Activated naive CD4-positive, alpha-beta T cell treated with anti-CD3 and anti-CD28 coated beads, Interleukin-2, amount 50 U/mL, for 72 hours (primary cell): Measurements from ENCODE around the gene ARMH3. TPM values are rescaled to one million over a fixed set of nuclear protein-coding genes. Genes with fewer than 3 reads are reported as not detected.

Source experiments
- ATAC-seq, 2 donors: fragments of 150-1000 bp; cut with Tn5 transposase; 2 replicates each; pipeline ENCODE4 v1.10.0; 2021; ENCODE audit warnings: mild to moderate bottlenecking in 2 of 2, moderate library complexity in 2 of 2
- DNase-seq, 2 donors: peaks; one replicate each; pipeline ENCODE4 v3.0.0; 2021 to 2022; ENCODE audit warnings: low spot score in 2 of 2
- H3K27ac Mint-ChIP-seq, 2 donors: one replicate each; pipeline ENCODE4 v1.8.0; 2022; ENCODE audit warnings: mild to moderate bottlenecking in 2 of 2, mixed read lengths in 2 of 2
- H3K36me3 Mint-ChIP-seq, 2 donors: one replicate each; pipeline ENCODE4 v1.8.0; 2022; ENCODE audit warnings: mixed read lengths in 2 of 2
- H3K9me3 Mint-ChIP-seq, 2 donors: one replicate each; pipeline ENCODE4 v1.8.0; 2022; ENCODE audit warnings: mixed read lengths in 2 of 2
- total RNA-seq, 2 donors: library from RNA; stranded (reverse); gene quantifications; one replicate each; pipeline ENCODE4 v1.2.3, GENCODE V29; 2022

Gene ARMH3
- total RNA-seq, 2 donors from 2014 or later = 20.3 to 24.8 TPM

GRCh38 chr10:101967713-101968112, 88.3 kb downstream of the ARMH3 start:
- DNase-seq = no peak
- ATAC-seq = no peak
- Mint-ChIP-seq H3K27ac (no peak overlapping the region), H3K9me3 (no peaks in the 10 kb centered on the region), H3K36me3 (peaks cover 0 to 12% of the 10 kb centered on the region in 2 donors)

GRCh38 chr10:101967119-101967518, 88.9 kb downstream of the ARMH3 start:
- Mint-ChIP-seq H3K9me3 (no peaks in the 10 kb centered on the region), H3K27ac (peak overlapping the region in 1 of 2 donors; percentile 32), H3K36me3 (peaks cover 0 to 12% of the 10 kb centered on the region in 2 donors)
- DNase-seq = no peak
- ATAC-seq = no peak

- H3K9me3 Mint-ChIP-seq = no peaks in the 10 kb centered on the region
- no peak overlapping the region for H3K27ac Mint-ChIP-seq
- DNase-seq (no peak), ATAC-seq (no peak)
- peaks cover 0 to 5% of the 10 kb centered on the region in 2 donors for H3K36me3 Mint-ChIP-seq
These were observed 90.8 kb downstream of the ARMH3 start for GRCh38 chr10:101965075-101965765.

GRCh38 chr10:101961591-101962498, 94.1 kb downstream of the ARMH3 start:
- H3K36me3 Mint-ChIP-seq = peaks cover 0 to 4% of the 10 kb centered on the region in 2 donors
- no peaks in the 10 kb centered on the region for H3K9me3 Mint-ChIP-seq
- no peak overlapping the region for H3K27ac Mint-ChIP-seq
- ATAC-seq (no peak), DNase-seq (no peak)

GRCh38 chr10:101960879-101961395, 95.0 kb downstream of the ARMH3 start:
- H3K9me3 Mint-ChIP-seq = no peaks in the 10 kb centered on the region

GRCh38 chr10:101959346-101959916, 96.5 kb downstream of the ARMH3 start:
- peak overlapping the region; percentile 34 to 38 for H3K27ac Mint-ChIP-seq
- DNase-seq = no peak
- H3K9me3 Mint-ChIP-seq = no peaks in the 10 kb centered on the region
- peaks cover 9% of the 10 kb centered on the region in 2 donors for H3K36me3 Mint-ChIP-seq
- ATAC-seq = no peak

More at GRCh38 chr10:101960879-101961395, 95.0 kb downstream of the ARMH3 start:
- Mint-ChIP-seq H3K27ac (no peak overlapping the region), H3K36me3 (peaks cover 0 to 5% of the 10 kb centered on the region in 2 donors)
- ATAC-seq (no peak), DNase-seq (no peak)

GRCh38 chr10:101958691-101959090, 97.3 kb downstream of the ARMH3 start:
- Mint-ChIP-seq H3K27ac (peak overlapping the region in 1 of 2 donors; percentile 38), H3K36me3 (peaks cover 9 to 16% of the 10 kb centered on the region in 2 donors), H3K9me3 (no peaks in the 10 kb centered on the region)
- no peak for ATAC-seq
- DNase-seq = no peak

GRCh38 chr10:101956898-101957297, 99.1 kb downstream of the ARMH3 start:
- Mint-ChIP-seq H3K36me3 (peaks cover 15 to 33% of the 10 kb centered on the region in 2 donors), H3K9me3 (no peaks in the 10 kb centered on the region), H3K27ac (no peak overlapping the region)
- ATAC-seq (no peak), DNase-seq (no peak)

GRCh38 chr10:101956117-101956516, 99.9 kb downstream of the ARMH3 start:
- Mint-ChIP-seq H3K36me3 (peaks cover 15 to 39% of the 10 kb centered on the region in 2 donors), H3K9me3 (no peaks in the 10 kb centered on the region), H3K27ac (no peak overlapping the region)
- ATAC-seq (no peak), DNase-seq (no peak)

- no peak overlapping the region for H3K27ac Mint-ChIP-seq
- ATAC-seq = no peak
- peaks cover 3 to 9% of the 10 kb centered on the region in 2 donors for H3K9me3 Mint-ChIP-seq
- H3K36me3 Mint-ChIP-seq = peaks cover 25 to 59% of the 10 kb centered on the region in 2 donors
- no peak for DNase-seq
These were observed 103.8 kb downstream of the ARMH3 start for GRCh38 chr10:101952191-101952590.

- DNase-seq = no peak
- no peak overlapping the region for H3K27ac Mint-ChIP-seq
- H3K36me3 Mint-ChIP-seq = peaks cover 28 to 70% of the 10 kb centered on the region in 2 donors
- no peak for ATAC-seq
- H3K9me3 Mint-ChIP-seq = peaks cover 3 to 16% of the 10 kb centered on the region in 2 donors
These were observed 105.8 kb downstream of the ARMH3 start for GRCh38 chr10:101950213-101950612.

- peaks cover 0 to 5% of the 10 kb centered on the region in 2 donors for H3K9me3 Mint-ChIP-seq
- H3K27ac Mint-ChIP-seq = no peak overlapping the region
- DNase-seq (no peak), ATAC-seq (no peak)
- peaks cover 8 to 15% of the 10 kb centered on the region in 2 donors for H3K36me3 Mint-ChIP-seq
These were observed 114.1 kb downstream of the ARMH3 start for GRCh38 chr10:101941871-101942270.

- Mint-ChIP-seq H3K36me3 (peaks cover 0 to 10% of the 10 kb centered on the region in 2 donors), H3K27ac (no peak overlapping the region), H3K9me3 (no peaks in the 10 kb centered on the region)
- ATAC-seq (no peak), DNase-seq (no peak)
These were observed 115.1 kb downstream of the ARMH3 start for GRCh38 chr10:101940916-101941315.

- H3K27ac Mint-ChIP-seq = no peak overlapping the region
- ATAC-seq (no peak), DNase-seq (no peak)
- H3K9me3 Mint-ChIP-seq = no peaks in the 10 kb centered on the region
- peaks cover 0 to 10% of the 10 kb centered on the region in 2 donors for H3K36me3 Mint-ChIP-seq
These were observed 116.2 kb downstream of the ARMH3 start for GRCh38 chr10:101939729-101940128.

- H3K36me3 Mint-ChIP-seq = peaks cover 0 to 10% of the 10 kb centered on the region in 2 donors
- H3K27ac Mint-ChIP-seq = no peak overlapping the region
- H3K9me3 Mint-ChIP-seq = no peaks in the 10 kb centered on the region
- ATAC-seq (no peak), DNase-seq (no peak)
These were observed 116.8 kb downstream of the ARMH3 start for GRCh38 chr10:101939008-101939648.

GRCh38 chr10:101938305-101939007, 117.5 kb downstream of the ARMH3 start:
- Mint-ChIP-seq H3K27ac (no peak overlapping the region), H3K36me3 (peaks cover 0 to 7% of the 10 kb centered on the region in 2 donors), H3K9me3 (no peaks in the 10 kb centered on the region)
- DNase-seq (no peak), ATAC-seq (no peak)
